22Rv1 (cell line): ENCODE measurements around the gene PGC.

Experiments
- CTCF ChIP-seq: fragments of 450-650 bp; IDR thresholded peaks from 2 replicates; pipeline ENCODE4 v1.5.1; 2017; ENCODE audit warnings: mild to moderate bottlenecking
- ZFX ChIP-seq: fragments of 450-650 bp; IDR thresholded peaks from 2 replicates; pipeline ENCODE4 v1.6.1; 2017; ENCODE audit warnings: antibody characterized with exemption, borderline replicate concordance

- TF ChIP-seq CTCF: no peak
- TF ChIP-seq ZFX: no peak
These were observed 12.8 kb upstream of the PGC start for GRCh38 chr6:41759905-41760579.
